ENCODE data around the gene TBXAS1. TPM values are rescaled to one million over a fixed set of nuclear protein-coding genes. Genes with fewer than 3 reads are reported as not detected.

TBXAS1 gene
- total and polyA plus RNA-seq, 2 donors (not counting 3 experiments of a cell fraction or from before 2014, with no cell fraction given), result 2.1 to 4.3 TPM

- Histone ChIP-seq H3K27me3 (ENCODE audit: control insufficient read depth in 2 of 2, insufficient read depth in 2 of 2, low read length in 2 of 2) (no peaks in the 10 kb centered on the region), H3K4me2 (ENCODE audit: insufficient read depth, low read length) (no peak overlapping the region), H2AFZ (ENCODE audit: low read depth, low read length) (no peak overlapping the region), H3K9me3 (replicated peaks; ENCODE audit: control insufficient read depth, insufficient read depth, low read length) (no peaks in the 10 kb centered on the region), H3K27ac (ENCODE audit: insufficient read depth, low read depth, low read length) (no peak overlapping the region), H3K4me1 (ENCODE audit: control insufficient read depth, extremely low read depth, insufficient read depth, low read length) (peaks cover 36% of the 10 kb centered on the region), H3K36me3 (ENCODE audit: control insufficient read depth in 2 of 2, extremely low read depth in 1 of 2, insufficient read depth in 2 of 2, low read length in 2 of 2) (peaks cover 8 to 13% of the 10 kb centered on the region in 2 experiments), H3K9ac (replicated peaks; ENCODE audit: extremely low read depth, insufficient read depth, low read length) (no peak overlapping the region), H3K79me2 (ENCODE audit: control insufficient read depth, insufficient read depth, low read length) (peaks cover 39% of the 10 kb centered on the region), H3K9me1 (replicated peaks; ENCODE audit: control insufficient read depth, extremely low read depth, insufficient read depth, low read length) (no peaks in the 10 kb centered on the region), H4K20me1 (replicated peaks; ENCODE audit: control insufficient read depth, extremely low read depth, insufficient read depth, low read length) (no peaks in the 10 kb centered on the region), H3K4me3 (replicated peaks in 1 of 3; ENCODE audit: insufficient read depth in 1 of 3, low read depth in 1 of 3, low read length in 3 of 3) (no peak overlapping the region)
- CTCF ChIA-PET, result interaction anchor here (0.6 to 10.0 kb wide), 8 partner anchors 9 to 457 kb away, joined by 3 to 66 read pairs (median 5); no protein-coding TSS in a partner anchor
- intact Hi-C loops (cut with micrococcal nuclease), result no loop called here
- dilution Hi-C loops (cut with MboI; ENCODE audit: extremely low pct_ligation_motif_present, low sequenced_read_pairs), result no loop called here
- FAIRE-seq, result no peak
- POLR2A ChIA-PET, result interaction anchor here (1.5 kb wide), 1 partner anchor 16 kb away, joined by 4 read pairs; no protein-coding TSS in a partner anchor
- no peak for TF ChIP-seq FOS (IDR thresholded peaks at IDR 0.05; ENCODE audit: borderline replicate concordance, insufficient read depth, low read length)
- no peak for TF ChIP-seq JUN (IDR thresholded peaks at IDR 0.05; ENCODE audit: borderline replicate concordance, insufficient read depth, insufficient read length, low read depth)
- no peak for TF ChIP-seq EZH2 (IDR thresholded peaks at IDR 0.05; ENCODE audit: borderline replicate concordance, low read depth, low read length, severe bottlenecking)
- TF ChIP-seq, protein P1, sequence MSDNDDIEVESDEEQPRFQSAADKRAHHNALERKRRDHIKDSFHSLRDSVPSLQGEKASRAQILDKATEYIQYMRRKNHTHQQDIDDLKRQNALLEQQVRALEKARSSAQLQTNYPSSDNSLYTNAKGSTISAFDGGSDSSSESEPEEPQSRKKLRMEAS (IDR thresholded peaks at IDR 0.05; ENCODE audit: insufficient read depth, insufficient read length), result no peak
- no peak for TF ChIP-seq POLR2A (IDR thresholded peaks at IDR 0.05; ENCODE audit: low read depth, low read length)
- TF ChIP-seq GATA2 (IDR thresholded peaks at IDR 0.05; ENCODE audit: insufficient read depth, insufficient read length, low read depth, low read length), result no peak
- no peak for TF ChIP-seq CTCF (IDR thresholded peaks at IDR 0.05; ENCODE audit: extremely low read depth in 1 of 2, insufficient read depth in 1 of 2, low read depth in 1 of 2, low read length in 2 of 2)
- TF ChIP-seq MYC (IDR thresholded peaks at IDR 0.05; ENCODE audit: low read depth, low read length), result no peak
- TF ChIP-seq POLR2AphosphoS5 (IDR thresholded peaks at IDR 0.05; ENCODE audit: insufficient read depth, low read depth, low read length), result no peak
- BruUV-seq (replicated peaks), result no TSS peak
- DNase-seq (ENCODE audit: low read depth, low spot score), result no peak
These were observed 229.5 kb downstream of the TBXAS1 start for GRCh38 chr7:140058517-140058916.
